ENCODE data around the gene EPO.
"Not testable (repeated sequence)": the region's sequence is repeated elsewhere in the genome, so short reads cannot be mapped to it uniquely, and the experiment has no call there.

Gene EPO

GRCh38 chr7:100705753-100706671 is 14.3 kb upstream of the EPO start, which contains the start of gene POP7:
Gene POP7, plus strand, starts transcription at chr7:100706121. Its CDS starts 710 bp downstream, at chr7:100706831.
- peak; percentile 92 for DNase-seq

- DNase-seq = no peak
These were observed 13.5 kb upstream of the EPO start for GRCh38 chr7:100706672-100707311.

GRCh38 chr7:100708395-100708794 is 11.9 kb upstream of the EPO start:
- DNase-seq = no peak

GRCh38 chr7:100710452-100710851 is 9.8 kb upstream of the EPO start:
- DNase-seq = no peak

GRCh38 chr7:100711369-100711768 is 8.9 kb upstream of the EPO start:
- no peak for DNase-seq

GRCh38 chr7:100714725-100715124 is 5.5 kb upstream of the EPO start:
- no peak for DNase-seq

GRCh38 chr7:100717073-100717472 is 3.2 kb upstream of the EPO start:
- DNase-seq = not testable (repeated sequence)

- no peak for DNase-seq
These were observed 567 bp upstream of the EPO start for GRCh38 chr7:100719523-100720278.

- no peak for DNase-seq
These were observed 620 bp downstream of the EPO start for GRCh38 chr7:100720671-100721504.

- no peak for DNase-seq
These were observed 1.2 kb downstream of the EPO start for GRCh38 chr7:100721505-100721812.

GRCh38 chr7:100722480-100723212 is 2.4 kb downstream of the EPO start:
- DNase-seq = no peak

- no peak for DNase-seq
These were observed 3.5 kb downstream of the EPO start for GRCh38 chr7:100723732-100724275.

GRCh38 chr7:100724364-100724763 is 4.1 kb downstream of the EPO start:
- DNase-seq = not testable (repeated sequence)

- DNase-seq = no peak
These were observed 6.9 kb downstream of the EPO start for GRCh38 chr7:100726996-100727761.

GRCh38 chr7:100728196-100728595 is 7.9 kb downstream of the EPO start:
- DNase-seq = no peak

- no peak for DNase-seq
These were observed 10.0 kb downstream of the EPO start for GRCh38 chr7:100730136-100730800.

- no peak for DNase-seq
These were observed 11.8 kb downstream of the EPO start for GRCh38 chr7:100731937-100732636.

GRCh38 chr7:100735730-100736129 is 15.5 kb downstream of the EPO start:
- no peak for DNase-seq

GRCh38 chr7:100736671-100737070 is 16.4 kb downstream of the EPO start:
- DNase-seq = no peak

- DNase-seq = no peak
These were observed 19.7 kb downstream of the EPO start for GRCh38 chr7:100739934-100740333.

All from NCI-H510A (cell line).